Measurements from ENCODE around the gene TMEM74B. TPM values are rescaled to one million over a fixed set of nuclear protein-coding genes. Genes with fewer than 3 reads are reported as not detected.

The TMEM74B gene
- total and polyA plus RNA-seq, 10 donors: 0.46 to 2.7 (median 0.77) TPM; not detected in 1

GRCh38 chr20:1204113-1204512 is 19.3 kb upstream of the TMEM74B start:
- DNase-seq: no peak
- Histone ChIP-seq H3K27ac (no peak overlapping the region), H3K27me3 (replicated peaks in 1 of 7) (peaks cover 0 to 4% (median 0%) of the 10 kb centered on the region in 7 donors), H3K4me1 (no peaks in the 10 kb centered on the region), H3K4me3 (no peak overlapping the region), H3K36me3 (no peaks in the 10 kb centered on the region), H3K9me3 (no peaks in the 10 kb centered on the region)
- intact Hi-C loops (cut with DNase I; ENCODE audit: low total_unique reads): no loop called here
- TF ChIP-seq POLR2AphosphoS5 (IDR thresholded peaks at IDR 0.05): no peak
- no peak for TF ChIP-seq POLR2A (IDR thresholded peaks at IDR 0.05)
- TF ChIP-seq CTCF (IDR thresholded peaks at IDR 0.05 in 8 of 11, conservative IDR thresholded peaks at IDR 0.05 in 3 of 11): no peak
- WGBS, 5 donors: 25 to 39% (median 34%) methylated on average over 4 to 5 of the region's 5 CpGs

GRCh38 chr20:1203630-1204029 is 18.8 kb upstream of the TMEM74B start:
- H3K27me3 ChIP-seq (replicated peaks in 1 of 7): peaks cover 0 to 4% (median 0%) of the 10 kb centered on the region in 7 donors
- no peak overlapping the region for H3K27ac ChIP-seq
- H3K9me3 ChIP-seq: no peaks in the 10 kb centered on the region
- DNase-seq: no peak
- H3K4me3 ChIP-seq: no peak overlapping the region
- whole genome bisulfite sequencing, 5 donors: 55 to 78% (median 64%) methylated on average over 5 of the region's 5 CpGs
- no peak for TF ChIP-seq POLR2A (IDR thresholded peaks at IDR 0.05)
- no peak for TF ChIP-seq POLR2AphosphoS5 (IDR thresholded peaks at IDR 0.05)
- TF ChIP-seq CTCF (IDR thresholded peaks at IDR 0.05 in 8 of 11, conservative IDR thresholded peaks at IDR 0.05 in 3 of 11): no peak
- intact Hi-C loops (cut with DNase I; ENCODE audit: low total_unique reads): no loop called here
- H3K36me3 ChIP-seq: no peaks in the 10 kb centered on the region
- no peaks in the 10 kb centered on the region for H3K4me1 ChIP-seq

GRCh38 chr20:1202762-1203504 is 18.2 kb upstream of the TMEM74B start, which contains the start of gene C20orf202:
Gene C20orf202 (plus strand): TSS chr20:1203454. CDS start chr20:1203586, 132 bp downstream.
- no peaks in the 10 kb centered on the region for H3K36me3 ChIP-seq
- TF ChIP-seq POLR2A (IDR thresholded peaks at IDR 0.05) (no peak), CTCF (IDR thresholded peaks at IDR 0.05 in 8 of 11, conservative IDR thresholded peaks at IDR 0.05 in 3 of 11) (no peak), POLR2AphosphoS5 (IDR thresholded peaks at IDR 0.05) (no peak)
- no peak for DNase-seq
- WGBS, 5 donors: 73 to 85% (median 77%) methylated on average over 5 of the region's 5 CpGs
- intact Hi-C loops (cut with DNase I; ENCODE audit: low total_unique reads): no loop called here
- no peak within 1 kb of the TSS for H3K27ac ChIP-seq
- no peaks in the 10 kb centered on the region for H3K4me1 ChIP-seq
- no peaks in the 10 kb centered on the region for H3K9me3 ChIP-seq
- H3K4me3 ChIP-seq: no peak within 1 kb of the TSS
- H3K27me3 ChIP-seq (replicated peaks in 1 of 7): peaks cover 0 to 4% (median 0%) of the 10 kb centered on the region in 7 donors

GRCh38 chr20:1199964-1200363 is 15.2 kb upstream of the TMEM74B start:
- H3K27me3 ChIP-seq (replicated peaks in 1 of 7): peaks cover 0 to 4% (median 0%) of the 10 kb centered on the region in 7 donors
- no peak for DNase-seq
- H3K27ac ChIP-seq: no peak overlapping the region
- H3K9me3 ChIP-seq: peaks cover 0 to 4% (median 0%) of the 10 kb centered on the region in 8 donors
- intact Hi-C loops (cut with DNase I; ENCODE audit: low total_unique reads): no loop called here
- no peak for TF ChIP-seq POLR2A (IDR thresholded peaks at IDR 0.05)
- no peak for TF ChIP-seq POLR2AphosphoS5 (IDR thresholded peaks at IDR 0.05)
- TF ChIP-seq CTCF (IDR thresholded peaks at IDR 0.05 in 8 of 11, conservative IDR thresholded peaks at IDR 0.05 in 3 of 11): no peak
- 92 to 100% (median 96%) methylated on average over 1 of the region's 1 CpG for WGBS, 5 donors
- no peak overlapping the region for H3K4me3 ChIP-seq
- H3K36me3 ChIP-seq: no peaks in the 10 kb centered on the region
- no peaks in the 10 kb centered on the region for H3K4me1 ChIP-seq

Measured in spleen (tissue), 11 donors.